Activated CD4-positive, alpha-beta memory T cell treated with anti-CD3 and anti-CD28 coated beads, Interleukin-2, amount 10 ng/mL, durations not matched to agents 7 days and 5 days (primary cell): ENCODE data around the gene RPGRIP1L. TPM values are rescaled to one million over a fixed set of nuclear protein-coding genes. Genes with fewer than 3 reads are reported as not detected.
"Not testable (repeated sequence)": the region's sequence is repeated elsewhere in the genome, so short reads cannot be mapped to it uniquely, and the experiment has no call there.

Experiments
- CTCF ChIA-PET: fragments of 350-600 bp; sonication (Branson Sonifier 250); formaldehyde crosslinking; loops from one replicate; lab custom pipeline; 2021; ENCODE audit warnings: antibody characterized with exemption, inconsistent platforms; lab: Charles Lee
- POLR2A ChIA-PET: fragments of 350-600 bp; sonication (Branson Sonifier 250); formaldehyde crosslinking; loops from one replicate; lab custom pipeline; 2021; ENCODE audit warnings: antibody characterized with exemption; lab: Charles Lee
- DNase-seq: peaks from one replicate; pipeline ENCODE4 v3.0.0-alpha.2; 2020
- H3K27ac Mint-ChIP-seq: one replicate; pipeline ENCODE4 v1.8.0; 2021; ENCODE audit warnings: mild to moderate bottlenecking, mixed read lengths
- H3K27me3 Mint-ChIP-seq: one replicate; pipeline ENCODE4 v1.8.0; 2021; ENCODE audit warnings: mixed read lengths
- H3K36me3 Mint-ChIP-seq: one replicate; pipeline ENCODE4 v1.8.0; 2021; ENCODE audit warnings: low read depth, mixed read lengths
- H3K4me1 Mint-ChIP-seq: one replicate; pipeline ENCODE4 v1.8.0; 2021; ENCODE audit warnings: mixed read lengths
- H3K4me3 Mint-ChIP-seq: one replicate; pipeline ENCODE4 v1.8.0; 2021; ENCODE audit warnings: mild to moderate bottlenecking, mixed read lengths
- H3K9me3 Mint-ChIP-seq: one replicate; pipeline ENCODE4 v1.8.0; 2021; ENCODE audit warnings: mixed read lengths
- total RNA-seq, 2 experiments: library from RNA; stranded (reverse); gene quantifications; one replicate each; pipeline ENCODE4 v1.2.3, GENCODE V29; 2021

RPGRIP1L gene
- total RNA-seq, 2 experiments from 2014 or later: 4.5 to 5.1 TPM

GRCh38 chr16:53704445-53704813 lies 770 bp upstream of the RPGRIP1L start:
- H3K27ac Mint-ChIP-seq: peak overlapping the region; percentile 86
- POLR2A ChIA-PET: interaction anchor here (0.6 to 1.4 kb wide), 4 partner anchors 185 to 605 kb away, joined by 4 to 6 read pairs (median 4); partner anchors contain the start of genes AKTIP and RBL2
- no peaks in the 10 kb centered on the region for H3K27me3 Mint-ChIP-seq
- DNase-seq: no peak
- peak overlapping the region; percentile 99 for H3K4me3 Mint-ChIP-seq
- peaks cover 28% of the 10 kb centered on the region for H3K4me1 Mint-ChIP-seq
- H3K36me3 Mint-ChIP-seq: peaks cover 15% of the 10 kb centered on the region
- H3K9me3 Mint-ChIP-seq: no peaks in the 10 kb centered on the region
- CTCF ChIA-PET: interaction anchor here (0.6 to 1.5 kb wide), 4 partner anchors 11 to 155 kb away, joined by 3 to 16 read pairs (median 4); no protein-coding TSS in a partner anchor

DNA sequence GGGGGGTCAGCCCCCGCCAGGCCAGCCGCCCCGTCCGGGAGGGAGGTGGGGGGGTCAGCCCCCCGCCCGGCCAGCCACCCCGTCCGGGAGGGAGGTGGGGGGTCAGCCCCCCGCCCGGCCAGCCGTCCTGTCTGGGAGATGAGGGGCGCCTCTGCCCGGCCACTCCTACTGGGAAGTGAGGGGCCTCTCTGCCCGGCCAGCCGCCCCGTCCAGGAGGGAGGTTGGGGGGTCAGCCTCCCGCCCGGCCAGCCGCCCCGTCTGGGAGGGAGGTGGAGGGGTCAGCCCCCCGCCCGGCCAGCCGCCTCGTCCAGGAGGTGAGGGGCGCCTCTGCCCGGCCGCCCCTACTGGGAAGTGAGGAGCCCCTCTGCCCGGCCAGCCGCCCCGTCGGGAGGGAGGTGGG lies 5.4 kb downstream of the RPGRIP1L start:
- CTCF ChIA-PET, POLR2A ChIA-PET: not testable (repeated sequence)

GRCh38 chr16:53695070-53695469 lies 8.6 kb downstream of the RPGRIP1L start:
- H3K9me3 Mint-ChIP-seq: no peaks in the 10 kb centered on the region
- no peak for DNase-seq
- CTCF ChIA-PET: no interaction called here
- no peak overlapping the region for H3K4me3 Mint-ChIP-seq
- no peak overlapping the region for H3K27ac Mint-ChIP-seq
- no peaks in the 10 kb centered on the region for H3K27me3 Mint-ChIP-seq
- H3K4me1 Mint-ChIP-seq: no peaks in the 10 kb centered on the region
- POLR2A ChIA-PET: no interaction called here
- no peaks in the 10 kb centered on the region for H3K36me3 Mint-ChIP-seq

More for the DNA sequence above, 5.4 kb downstream of the RPGRIP1L start:
- not testable (repeated sequence) for DNase-seq, H3K27me3 Mint-ChIP-seq, H3K27ac Mint-ChIP-seq, H3K4me1 Mint-ChIP-seq, H3K4me3 Mint-ChIP-seq, H3K36me3 Mint-ChIP-seq, H3K9me3 Mint-ChIP-seq

DNA sequence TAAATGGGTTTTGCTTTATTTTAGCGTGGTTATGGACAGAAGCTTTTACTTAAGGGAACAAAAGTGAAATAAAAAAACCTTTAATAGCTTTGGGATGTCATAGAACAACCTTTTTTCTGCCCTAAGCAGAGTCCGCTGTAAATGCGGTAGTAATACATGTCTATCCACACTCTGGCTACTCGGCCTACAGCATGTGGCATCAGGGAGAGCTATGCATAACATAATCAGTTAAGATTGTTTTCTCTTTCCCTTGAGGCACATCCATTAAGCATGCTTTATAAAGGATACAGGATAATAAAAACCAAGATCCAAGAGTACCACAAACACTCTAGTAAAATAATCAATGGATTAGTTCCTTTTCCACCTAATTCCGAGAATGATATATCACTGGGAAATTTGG lies 10.3 kb downstream of the RPGRIP1L start:
- Mint-ChIP-seq H3K36me3 (no peaks in the 10 kb centered on the region), H3K27ac (no peak overlapping the region), H3K27me3 (no peaks in the 10 kb centered on the region), H3K4me3 (no peak overlapping the region), H3K4me1 (no peaks in the 10 kb centered on the region), H3K9me3 (no peaks in the 10 kb centered on the region)
- DNase-seq: no peak
- CTCF ChIA-PET: interaction anchor here (1.0 kb wide), 1 partner anchor 11 kb away, joined by 3 read pairs; the partner anchor contains the start of genes FTO and RPGRIP1L
- POLR2A ChIA-PET: no interaction called here

GRCh38 chr16:53692146-53692545 lies 11.5 kb downstream of the RPGRIP1L start:
- H3K27ac Mint-ChIP-seq: no peak overlapping the region
- POLR2A ChIA-PET: no interaction called here
- no peaks in the 10 kb centered on the region for H3K9me3 Mint-ChIP-seq
- H3K27me3 Mint-ChIP-seq: no peaks in the 10 kb centered on the region
- DNase-seq: no peak
- H3K36me3 Mint-ChIP-seq: no peaks in the 10 kb centered on the region
- CTCF ChIA-PET: no interaction called here
- H3K4me3 Mint-ChIP-seq: no peak overlapping the region
- H3K4me1 Mint-ChIP-seq: no peaks in the 10 kb centered on the region

- H3K4me3 Mint-ChIP-seq: no peak overlapping the region
- no peaks in the 10 kb centered on the region for H3K36me3 Mint-ChIP-seq
- no peaks in the 10 kb centered on the region for H3K4me1 Mint-ChIP-seq
- ChIA-PET CTCF (interaction anchor here (0.6 kb wide), 1 partner anchor 581 kb away, joined by 3 read pairs; no protein-coding TSS in a partner anchor), POLR2A (no interaction called here)
- no peak overlapping the region for H3K27ac Mint-ChIP-seq
- DNase-seq: no peak
- H3K27me3 Mint-ChIP-seq: no peaks in the 10 kb centered on the region
- H3K9me3 Mint-ChIP-seq: no peaks in the 10 kb centered on the region
These were observed 12.9 kb downstream of the RPGRIP1L start for GRCh38 chr16:53690771-53691170.

GRCh38 chr16:53689636-53690035 lies 14.0 kb downstream of the RPGRIP1L start:
- Mint-ChIP-seq H3K36me3 (peaks cover 5% of the 10 kb centered on the region), H3K27ac (no peak overlapping the region), H3K4me3 (no peak overlapping the region), H3K27me3 (no peaks in the 10 kb centered on the region), H3K9me3 (peaks cover 5% of the 10 kb centered on the region), H3K4me1 (no peaks in the 10 kb centered on the region)
- CTCF ChIA-PET: no interaction called here
- POLR2A ChIA-PET: no interaction called here
- DNase-seq: no peak

DNA sequence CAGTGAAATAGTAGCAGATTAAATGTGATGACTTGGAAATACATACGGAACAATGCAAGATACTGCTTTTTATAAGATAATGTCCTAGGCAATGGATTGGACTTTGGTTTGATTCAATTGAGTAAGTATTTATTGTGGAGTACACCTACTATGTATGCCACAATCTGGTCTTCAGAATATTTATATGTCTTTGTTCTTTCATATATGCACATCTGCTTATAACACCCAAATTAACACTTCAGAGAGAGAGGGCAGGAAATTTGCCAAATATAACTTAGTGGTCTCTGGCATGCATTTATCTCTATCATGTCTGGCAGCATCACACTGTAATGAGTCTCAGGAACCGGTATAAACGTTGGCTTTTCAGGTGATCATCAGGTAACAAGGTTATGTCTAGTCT lies 16.9 kb downstream of the RPGRIP1L start:
- peaks cover 5% of the 10 kb centered on the region for H3K9me3 Mint-ChIP-seq
- H3K36me3 Mint-ChIP-seq: peaks cover 10% of the 10 kb centered on the region
- no peak overlapping the region for H3K4me3 Mint-ChIP-seq
- no peaks in the 10 kb centered on the region for H3K4me1 Mint-ChIP-seq
- DNase-seq: no peak
- CTCF ChIA-PET: no interaction called here
- POLR2A ChIA-PET: no interaction called here
- H3K27ac Mint-ChIP-seq: no peak overlapping the region
- no peaks in the 10 kb centered on the region for H3K27me3 Mint-ChIP-seq

DNA sequence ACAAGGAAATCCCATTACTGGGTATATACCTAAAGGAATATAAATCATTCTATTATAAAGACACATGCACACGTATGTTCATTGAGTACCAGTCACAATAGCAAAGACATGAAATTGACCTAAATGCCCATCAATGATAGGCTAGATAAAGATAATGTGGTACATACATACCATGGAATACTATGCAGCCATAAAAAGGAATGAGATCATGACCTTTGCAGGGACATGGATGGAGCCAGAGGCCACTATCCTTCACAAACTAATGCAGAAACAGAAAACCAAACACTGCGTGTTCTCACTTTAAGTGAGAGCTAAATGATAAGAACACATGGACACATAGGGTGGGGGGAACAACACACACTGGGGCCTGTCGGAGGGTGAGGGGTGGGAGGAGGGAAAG lies 18.3 kb downstream of the RPGRIP1L start:
- DNase-seq, H3K4me3 Mint-ChIP-seq, POLR2A ChIA-PET, H3K4me1 Mint-ChIP-seq, H3K9me3 Mint-ChIP-seq, CTCF ChIA-PET, H3K27me3 Mint-ChIP-seq, H3K27ac Mint-ChIP-seq: not testable (repeated sequence)
- H3K36me3 Mint-ChIP-seq: peaks cover 10% of the 10 kb centered on the region

DNA sequence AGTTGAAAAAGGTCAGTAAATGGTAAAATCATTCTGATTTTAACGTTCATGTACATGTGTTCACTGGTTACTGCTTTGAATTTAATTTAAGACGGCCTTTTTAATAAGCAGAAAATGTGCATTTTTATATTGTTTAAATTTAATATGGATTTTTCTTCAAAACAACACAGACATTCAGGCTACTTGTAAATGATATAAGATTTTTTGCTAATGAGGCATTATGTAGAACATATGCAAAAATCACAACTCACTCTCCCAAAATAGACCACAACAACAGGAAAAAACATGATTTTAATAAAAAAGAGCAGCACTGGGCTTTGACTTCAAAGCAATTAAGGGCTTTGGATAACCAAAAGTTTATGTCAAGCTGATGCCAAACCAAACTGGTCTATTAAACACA lies 22.3 kb downstream of the RPGRIP1L start:
- H3K27ac Mint-ChIP-seq: no peak overlapping the region
- H3K4me1 Mint-ChIP-seq: no peaks in the 10 kb centered on the region
- ChIA-PET CTCF (no interaction called here), POLR2A (no interaction called here)
- H3K4me3 Mint-ChIP-seq: no peak overlapping the region
- H3K9me3 Mint-ChIP-seq: peaks cover 5% of the 10 kb centered on the region
- DNase-seq: no peak
- peaks cover 10% of the 10 kb centered on the region for H3K36me3 Mint-ChIP-seq
- H3K27me3 Mint-ChIP-seq: no peaks in the 10 kb centered on the region

- H3K36me3 Mint-ChIP-seq: peaks cover 10% of the 10 kb centered on the region
- no peak overlapping the region for H3K4me3 Mint-ChIP-seq
- H3K27me3 Mint-ChIP-seq: no peaks in the 10 kb centered on the region
- no peaks in the 10 kb centered on the region for H3K4me1 Mint-ChIP-seq
- ChIA-PET CTCF (no interaction called here), POLR2A (no interaction called here)
- H3K27ac Mint-ChIP-seq: no peak overlapping the region
- DNase-seq: no peak
- H3K9me3 Mint-ChIP-seq: peaks cover 5% of the 10 kb centered on the region
These were observed 22.9 kb downstream of the RPGRIP1L start for GRCh38 chr16:53680756-53681155.

DNA sequence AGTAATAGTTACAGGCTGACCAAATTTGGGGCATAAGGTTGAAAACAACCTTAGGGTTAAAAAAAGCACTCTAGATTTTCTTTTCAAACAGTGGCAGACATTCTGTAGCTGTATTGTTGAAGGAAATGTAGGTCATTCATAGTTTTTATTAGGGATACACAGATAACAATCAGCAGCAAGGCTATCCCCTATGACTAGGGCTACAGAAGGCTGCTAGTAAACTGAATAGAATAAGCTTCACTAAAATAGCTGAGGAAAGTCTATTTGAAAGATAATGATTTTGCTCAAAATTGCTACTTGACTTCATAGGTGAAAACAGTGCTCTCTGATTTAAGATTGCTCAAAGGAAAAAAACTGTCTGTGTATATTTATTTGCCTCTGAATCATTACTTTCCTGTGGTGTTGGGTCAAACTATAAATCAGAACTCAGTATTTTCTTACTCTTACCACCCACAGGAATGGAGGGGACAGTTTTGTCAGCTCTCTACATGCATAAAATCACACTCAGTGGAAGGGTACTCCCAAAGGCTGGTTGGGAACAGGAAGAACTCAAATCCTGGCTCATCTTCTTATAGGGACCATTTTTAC lies 24.8 kb downstream of the RPGRIP1L start:
- ChIA-PET CTCF (interaction anchor here (1.0 to 1.6 kb wide), 2 partner anchors 129 to 1488 kb away, joined by 4 read pairs; no protein-coding TSS in a partner anchor), POLR2A (no interaction called here)
- peaks cover 5% of the 10 kb centered on the region for H3K36me3 Mint-ChIP-seq
- H3K27me3 Mint-ChIP-seq: no peaks in the 10 kb centered on the region
- H3K4me3 Mint-ChIP-seq: no peak overlapping the region
- H3K4me1 Mint-ChIP-seq: no peaks in the 10 kb centered on the region
- H3K27ac Mint-ChIP-seq: no peak overlapping the region
- DNase-seq: no peak
- no peaks in the 10 kb centered on the region for H3K9me3 Mint-ChIP-seq

DNA sequence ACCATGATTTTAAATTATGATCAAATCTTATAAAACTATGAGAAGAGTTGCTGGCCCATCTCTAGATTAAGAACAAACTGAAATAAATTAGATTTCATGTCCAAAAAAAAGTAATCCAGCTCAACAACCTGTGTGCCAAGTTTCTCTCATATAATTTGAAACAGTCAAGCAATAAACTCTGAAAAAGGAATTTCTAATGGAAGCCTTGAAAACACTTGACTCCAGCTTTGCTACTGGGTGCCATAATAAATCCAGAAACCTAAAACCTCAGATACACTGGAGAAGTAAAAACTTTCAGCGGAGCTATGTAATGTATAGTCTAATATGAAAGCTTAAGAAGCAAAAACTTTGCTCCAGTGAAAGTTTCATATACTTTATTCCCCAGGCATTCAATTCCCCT lies 25.5 kb downstream of the RPGRIP1L start:
- ChIA-PET POLR2A (interaction anchor here (0.5 kb wide), 1 partner anchor 133 kb away, joined by 3 read pairs; no protein-coding TSS in a partner anchor), CTCF (interaction anchor here (1.0 to 1.6 kb wide), 2 partner anchors 129 to 1487 kb away, joined by 4 read pairs; no protein-coding TSS in a partner anchor)
- peaks cover 3% of the 10 kb centered on the region for H3K36me3 Mint-ChIP-seq
- H3K9me3 Mint-ChIP-seq: no peaks in the 10 kb centered on the region
- no peak overlapping the region for H3K4me3 Mint-ChIP-seq
- no peak overlapping the region for H3K27ac Mint-ChIP-seq
- no peaks in the 10 kb centered on the region for H3K27me3 Mint-ChIP-seq
- no peak for DNase-seq
- no peaks in the 10 kb centered on the region for H3K4me1 Mint-ChIP-seq

DNA sequence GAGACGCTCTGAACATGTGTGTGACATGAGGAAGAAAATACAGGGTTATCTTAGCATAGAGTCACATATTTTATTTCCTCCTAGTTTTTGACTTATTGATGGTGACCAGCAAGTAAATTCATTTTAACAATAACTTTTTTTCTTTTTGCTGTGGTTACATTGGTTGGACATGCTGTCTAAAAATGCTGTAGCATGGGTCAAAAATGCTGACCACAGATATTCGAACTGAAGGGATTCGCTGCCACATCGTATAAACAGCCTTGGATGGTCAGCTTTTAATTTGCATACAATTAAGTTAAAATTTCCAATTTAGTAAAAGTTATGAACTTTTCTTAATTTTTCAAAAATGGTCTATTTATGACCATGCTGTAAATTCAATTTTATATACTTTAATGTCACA lies 30.5 kb downstream of the RPGRIP1L start:
- no peak for DNase-seq
- Mint-ChIP-seq H3K4me3 (no peak overlapping the region), H3K4me1 (no peaks in the 10 kb centered on the region), H3K27ac (no peak overlapping the region), H3K36me3 (peaks cover 2% of the 10 kb centered on the region), H3K9me3 (no peaks in the 10 kb centered on the region), H3K27me3 (no peaks in the 10 kb centered on the region)
- ChIA-PET POLR2A (no interaction called here), CTCF (no interaction called here)
